Measurements from ENCODE around the gene COX17. TPM values are rescaled to one million over a fixed set of nuclear protein-coding genes. Genes with fewer than 3 reads are reported as not detected.

Gene COX17
- total and polyA plus RNA-seq, 9 of the 15 experiments (the other 6 are each of a cell fraction or from before 2014, with no cell fraction given), result 29.1 to 167 (median 60.6) TPM

- no peak for TF ChIP-seq LEF1 (IDR thresholded peaks at IDR 0.05)
- TF ChIP-seq SIN3B (IDR thresholded peaks at IDR 0.05; ENCODE audit: low read depth), result peak; percentile 54; the same call in 1 of the 2 replicates
- no peak for TF ChIP-seq SETDB1 (IDR thresholded peaks at IDR 0.05; ENCODE audit: low read length)
- no peak; a peak in 1 of 4 replicates for TF ChIP-seq RCOR1 (IDR thresholded peaks at IDR 0.05; ENCODE audit: borderline replicate concordance in 1 of 2, low read depth in 2 of 2, low read length in 2 of 2)
- TF ChIP-seq, protein P1, sequence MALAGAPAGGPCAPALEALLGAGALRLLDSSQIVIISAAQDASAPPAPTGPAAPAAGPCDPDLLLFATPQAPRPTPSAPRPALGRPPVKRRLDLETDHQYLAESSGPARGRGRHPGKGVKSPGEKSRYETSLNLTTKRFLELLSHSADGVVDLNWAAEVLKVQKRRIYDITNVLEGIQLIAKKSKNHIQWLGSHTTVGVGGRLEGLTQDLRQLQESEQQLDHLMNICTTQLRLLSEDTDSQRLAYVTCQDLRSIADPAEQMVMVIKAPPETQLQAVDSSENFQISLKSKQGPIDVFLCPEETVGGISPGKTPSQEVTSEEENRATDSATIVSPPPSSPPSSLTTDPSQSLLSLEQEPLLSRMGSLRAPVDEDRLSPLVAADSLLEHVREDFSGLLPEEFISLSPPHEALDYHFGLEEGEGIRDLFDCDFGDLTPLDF (CRISPR knock-in tag; IDR thresholded peaks at IDR 0.05), result no peak
- no peak for TF ChIP-seq HMG20B (CRISPR knock-in tag; IDR thresholded peaks at IDR 0.05)
- no peak for TF ChIP-seq ZNF436 (CRISPR knock-in tag; IDR thresholded peaks at IDR 0.05)
- peak; percentile 14; the same call in 1 of the 2 replicates for TF ChIP-seq ELF2 (CRISPR knock-in tag; IDR thresholded peaks at IDR 0.05)
- TF ChIP-seq RBM17 (IDR thresholded peaks at IDR 0.05; ENCODE audit: borderline replicate concordance, low read depth, low read length), result no peak
- no peak for TF ChIP-seq COPS2 (conservative IDR thresholded peaks at IDR 0.05)
- no peak for TF ChIP-seq ZNF77 (CRISPR knock-in tag; IDR thresholded peaks at IDR 0.05)
- no peak for TF ChIP-seq ZNF707 (CRISPR knock-in tag; conservative IDR thresholded peaks at IDR 0.05)
- TF ChIP-seq ZNF639 (CRISPR knock-in tag; conservative IDR thresholded peaks at IDR 0.05 in 1 of 2, IDR thresholded peaks at IDR 0.05 in 1 of 2), result peak in 1 of 2 experiments; percentile 93; a peak in 2 of 4 replicates
- TF ChIP-seq NFE2 (IDR thresholded peaks at IDR 0.05; ENCODE audit: low read depth), result no peak
- TF ChIP-seq, protein P2, sequence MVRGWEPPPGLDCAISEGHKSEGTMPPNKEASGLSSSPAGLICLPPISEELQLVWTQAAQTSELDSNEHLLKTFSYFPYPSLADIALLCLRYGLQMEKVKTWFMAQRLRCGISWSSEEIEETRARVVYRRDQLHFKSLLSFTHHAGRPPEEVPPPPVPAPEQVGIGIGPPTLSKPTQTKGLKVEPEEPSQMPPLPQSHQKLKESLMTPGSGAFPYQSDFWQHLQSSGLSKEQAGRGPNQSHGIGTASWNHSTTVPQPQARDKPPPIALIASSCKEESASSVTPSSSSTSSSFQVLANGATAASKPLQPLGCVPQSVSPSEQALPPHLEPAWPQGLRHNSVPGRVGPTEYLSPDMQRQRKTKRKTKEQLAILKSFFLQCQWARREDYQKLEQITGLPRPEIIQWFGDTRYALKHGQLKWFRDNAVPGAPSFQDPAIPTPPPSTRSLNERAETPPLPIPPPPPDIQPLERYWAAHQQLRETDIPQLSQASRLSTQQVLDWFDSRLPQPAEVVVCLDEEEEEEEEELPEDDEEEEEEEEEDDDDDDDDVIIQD (CRISPR knock-in tag; IDR thresholded peaks at IDR 0.05), result no peak
- no peak for TF ChIP-seq EWSR1 (IDR thresholded peaks at IDR 0.05; ENCODE audit: borderline replicate concordance, low read depth, partially characterized antibody)
- TF ChIP-seq SIRT6 (IDR thresholded peaks at IDR 0.05; ENCODE audit: low read depth, low read length), result no peak
- TF ChIP-seq, protein P3, sequence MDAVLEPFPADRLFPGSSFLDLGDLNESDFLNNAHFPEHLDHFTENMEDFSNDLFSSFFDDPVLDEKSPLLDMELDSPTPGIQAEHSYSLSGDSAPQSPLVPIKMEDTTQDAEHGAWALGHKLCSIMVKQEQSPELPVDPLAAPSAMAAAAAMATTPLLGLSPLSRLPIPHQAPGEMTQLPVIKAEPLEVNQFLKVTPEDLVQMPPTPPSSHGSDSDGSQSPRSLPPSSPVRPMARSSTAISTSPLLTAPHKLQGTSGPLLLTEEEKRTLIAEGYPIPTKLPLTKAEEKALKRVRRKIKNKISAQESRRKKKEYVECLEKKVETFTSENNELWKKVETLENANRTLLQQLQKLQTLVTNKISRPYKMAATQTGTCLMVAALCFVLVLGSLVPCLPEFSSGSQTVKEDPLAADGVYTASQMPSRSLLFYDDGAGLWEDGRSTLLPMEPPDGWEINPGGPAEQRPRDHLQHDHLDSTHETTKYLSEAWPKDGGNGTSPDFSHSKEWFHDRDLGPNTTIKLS (IDR thresholded peaks at IDR 0.05; ENCODE audit: borderline replicate concordance, low read depth), result peak; percentile 94
- TF ChIP-seq CSDE1 (IDR thresholded peaks at IDR 0.05), result no peak
- TF ChIP-seq HDAC8 (tag; IDR thresholded peaks at IDR 0.05), result no peak
- no peak for TF ChIP-seq ZNF12 (CRISPR knock-in tag; IDR thresholded peaks at IDR 0.05)
Measured at GRCh38 chr3:119676771-119677640, at the start of gene COX17 (continued).
